Measurements from ENCODE around the gene GDF7. TPM values are rescaled to one million over a fixed set of nuclear protein-coding genes. Genes with fewer than 3 reads are reported as not detected.

GDF7 gene
- total and polyA plus RNA-seq, 4 donors = 0.89 to 7.2 (median 3.3) TPM

DNA sequence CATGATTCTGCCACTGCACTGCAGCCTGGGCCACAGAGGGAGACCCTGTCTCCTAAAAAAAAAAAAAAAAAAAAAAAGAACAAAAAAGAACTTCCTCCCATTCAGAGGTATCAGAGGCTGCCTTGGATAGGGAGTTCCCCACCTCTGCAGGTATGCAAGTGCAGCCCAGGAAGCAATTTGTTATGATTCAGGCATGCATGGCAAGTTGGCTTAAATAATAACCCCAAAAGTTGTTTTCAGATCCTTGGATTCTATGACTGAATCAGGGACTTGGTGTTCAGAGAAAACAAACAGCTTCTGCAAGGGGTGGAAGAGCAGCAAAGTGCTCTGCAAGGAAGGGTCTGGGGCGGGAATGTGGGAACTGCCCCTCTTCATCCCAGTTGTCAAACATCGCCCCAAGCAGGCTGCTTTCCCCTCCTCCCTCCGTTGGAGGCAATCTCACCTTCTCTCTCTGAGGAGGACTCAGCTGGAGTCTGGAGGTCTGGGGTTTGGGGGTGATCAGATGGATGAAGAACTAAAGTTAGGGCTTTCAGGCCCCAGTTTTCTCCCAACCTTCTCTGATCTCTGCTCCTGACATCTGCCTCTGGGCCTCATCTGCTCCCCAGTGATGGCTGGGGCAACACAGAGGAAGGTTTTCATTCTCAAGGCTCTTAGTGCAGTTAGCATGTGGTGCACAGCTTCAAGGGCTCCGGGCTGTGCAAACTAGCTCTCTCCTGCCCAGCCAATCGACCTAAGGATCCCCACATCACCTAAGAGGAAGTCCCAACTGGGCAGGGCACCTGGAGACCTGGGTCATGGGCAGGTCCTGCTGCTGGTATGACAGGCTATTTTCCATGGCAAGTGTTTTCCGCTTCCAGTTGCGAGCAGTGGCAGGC lies 3.5 kb upstream of the GDF7 start:
- peaks cover 4 to 24% (median 17%) of the 10 kb centered on the region in 4 donors for H3K4me1 ChIP-seq (ENCODE audit: control insufficient read depth in 4 of 4, insufficient read depth in 4 of 4, low read length in 3 of 4)
- WGBS = 73% methylated on average over 7 of the region's 7 CpGs
- no peaks in the 10 kb centered on the region for H3K36me3 ChIP-seq (ENCODE audit: control insufficient read depth in 4 of 4, insufficient read depth in 3 of 4, low read depth in 1 of 4, low read length in 3 of 4)
- H3K27me3 ChIP-seq (ENCODE audit: control insufficient read depth in 4 of 4, insufficient read depth in 4 of 4, low read length in 3 of 4) = no peaks in the 10 kb centered on the region
- no peak overlapping the region for H3K4me3 ChIP-seq (ENCODE audit: low read depth in 1 of 3, low read length in 3 of 3)
- H3K27ac ChIP-seq (ENCODE audit: low read depth in 1 of 2, low read length in 2 of 2) = no peak overlapping the region
- H3K9me3 ChIP-seq (ENCODE audit: control insufficient read depth in 4 of 4, low read length in 3 of 4) = no peaks in the 10 kb centered on the region
- no peak overlapping the region for H3K9ac ChIP-seq (ENCODE audit: low read depth in 1 of 2, low read length in 2 of 2)
- TF ChIP-seq, protein P1, sequence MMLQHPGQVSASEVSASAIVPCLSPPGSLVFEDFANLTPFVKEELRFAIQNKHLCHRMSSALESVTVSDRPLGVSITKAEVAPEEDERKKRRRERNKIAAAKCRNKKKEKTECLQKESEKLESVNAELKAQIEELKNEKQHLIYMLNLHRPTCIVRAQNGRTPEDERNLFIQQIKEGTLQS (IDR thresholded peaks at IDR 0.05) = no peak
- TF ChIP-seq HNF4G (IDR thresholded peaks at IDR 0.05) (no peak), JUND (IDR thresholded peaks at IDR 0.05) (no peak), FOXA2 (IDR thresholded peaks at IDR 0.05) (no peak), RAD21 (IDR thresholded peaks at IDR 0.05) (no peak), EGR1 (IDR thresholded peaks at IDR 0.05; ENCODE audit: low read depth in 2 of 2) (no peak)
- TF ChIP-seq, protein P2, sequence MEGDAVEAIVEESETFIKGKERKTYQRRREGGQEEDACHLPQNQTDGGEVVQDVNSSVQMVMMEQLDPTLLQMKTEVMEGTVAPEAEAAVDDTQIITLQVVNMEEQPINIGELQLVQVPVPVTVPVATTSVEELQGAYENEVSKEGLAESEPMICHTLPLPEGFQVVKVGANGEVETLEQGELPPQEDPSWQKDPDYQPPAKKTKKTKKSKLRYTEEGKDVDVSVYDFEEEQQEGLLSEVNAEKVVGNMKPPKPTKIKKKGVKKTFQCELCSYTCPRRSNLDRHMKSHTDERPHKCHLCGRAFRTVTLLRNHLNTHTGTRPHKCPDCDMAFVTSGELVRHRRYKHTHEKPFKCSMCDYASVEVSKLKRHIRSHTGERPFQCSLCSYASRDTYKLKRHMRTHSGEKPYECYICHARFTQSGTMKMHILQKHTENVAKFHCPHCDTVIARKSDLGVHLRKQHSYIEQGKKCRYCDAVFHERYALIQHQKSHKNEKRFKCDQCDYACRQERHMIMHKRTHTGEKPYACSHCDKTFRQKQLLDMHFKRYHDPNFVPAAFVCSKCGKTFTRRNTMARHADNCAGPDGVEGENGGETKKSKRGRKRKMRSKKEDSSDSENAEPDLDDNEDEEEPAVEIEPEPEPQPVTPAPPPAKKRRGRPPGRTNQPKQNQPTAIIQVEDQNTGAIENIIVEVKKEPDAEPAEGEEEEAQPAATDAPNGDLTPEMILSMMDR (IDR thresholded peaks at IDR 0.05; ENCODE audit: low read depth, low read length, missing input control) = no peak
- no peak for DNase-seq (ENCODE audit: low spot score)

DNA sequence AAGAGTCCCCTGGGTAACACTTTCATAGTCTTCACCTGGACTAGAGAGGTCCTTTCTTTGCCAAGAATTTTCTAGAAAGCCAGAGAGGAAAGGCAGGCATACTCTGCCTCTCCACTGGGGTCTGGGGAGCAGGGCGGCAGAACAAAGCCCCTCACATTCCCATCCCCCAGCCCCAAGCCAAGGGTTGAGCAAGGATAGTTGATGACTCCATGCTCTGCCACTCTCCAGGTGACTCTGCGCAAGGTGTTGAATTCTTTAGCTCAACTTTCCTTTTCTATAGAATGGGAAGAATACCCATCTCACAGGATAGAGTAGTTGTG lies 2.9 kb upstream of the GDF7 start:
- DNase-seq (ENCODE audit: low spot score) = no peak
- TF ChIP-seq RXRA (IDR thresholded peaks at IDR 0.05) (no peak), FOXA2 (IDR thresholded peaks at IDR 0.05) (no peak), SP1 (IDR thresholded peaks at IDR 0.05) (no peak), FOXA1 (IDR thresholded peaks at IDR 0.05) (no peak), NR2F2 (IDR thresholded peaks at IDR 0.05) (no peak), GABPA (IDR thresholded peaks at IDR 0.05 in 1 of 2, conservative IDR thresholded peaks at IDR 0.05 in 1 of 2) (no peak), HNF4G (IDR thresholded peaks at IDR 0.05) (no peak), YY1 (IDR thresholded peaks at IDR 0.05) (no peak)
- TF ChIP-seq, protein P3, sequence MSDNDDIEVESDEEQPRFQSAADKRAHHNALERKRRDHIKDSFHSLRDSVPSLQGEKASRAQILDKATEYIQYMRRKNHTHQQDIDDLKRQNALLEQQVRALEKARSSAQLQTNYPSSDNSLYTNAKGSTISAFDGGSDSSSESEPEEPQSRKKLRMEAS (IDR thresholded peaks at IDR 0.05) = no peak
- TF ChIP-seq, protein P4, sequence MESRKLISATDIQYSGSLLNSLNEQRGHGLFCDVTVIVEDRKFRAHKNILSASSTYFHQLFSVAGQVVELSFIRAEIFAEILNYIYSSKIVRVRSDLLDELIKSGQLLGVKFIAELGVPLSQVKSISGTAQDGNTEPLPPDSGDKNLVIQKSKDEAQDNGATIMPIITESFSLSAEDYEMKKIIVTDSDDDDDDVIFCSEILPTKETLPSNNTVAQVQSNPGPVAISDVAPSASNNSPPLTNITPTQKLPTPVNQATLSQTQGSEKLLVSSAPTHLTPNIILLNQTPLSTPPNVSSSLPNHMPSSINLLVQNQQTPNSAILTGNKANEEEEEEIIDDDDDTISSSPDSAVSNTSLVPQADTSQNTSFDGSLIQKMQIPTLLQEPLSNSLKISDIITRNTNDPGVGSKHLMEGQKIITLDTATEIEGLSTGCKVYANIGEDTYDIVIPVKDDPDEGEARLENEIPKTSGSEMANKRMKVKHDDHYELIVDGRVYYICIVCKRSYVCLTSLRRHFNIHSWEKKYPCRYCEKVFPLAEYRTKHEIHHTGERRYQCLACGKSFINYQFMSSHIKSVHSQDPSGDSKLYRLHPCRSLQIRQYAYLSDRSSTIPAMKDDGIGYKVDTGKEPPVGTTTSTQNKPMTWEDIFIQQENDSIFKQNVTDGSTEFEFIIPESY (IDR thresholded peaks at IDR 0.05) = no peak
- TF ChIP-seq, protein P1 (IDR thresholded peaks at IDR 0.05) = no peak
- TF ChIP-seq, protein P5, sequence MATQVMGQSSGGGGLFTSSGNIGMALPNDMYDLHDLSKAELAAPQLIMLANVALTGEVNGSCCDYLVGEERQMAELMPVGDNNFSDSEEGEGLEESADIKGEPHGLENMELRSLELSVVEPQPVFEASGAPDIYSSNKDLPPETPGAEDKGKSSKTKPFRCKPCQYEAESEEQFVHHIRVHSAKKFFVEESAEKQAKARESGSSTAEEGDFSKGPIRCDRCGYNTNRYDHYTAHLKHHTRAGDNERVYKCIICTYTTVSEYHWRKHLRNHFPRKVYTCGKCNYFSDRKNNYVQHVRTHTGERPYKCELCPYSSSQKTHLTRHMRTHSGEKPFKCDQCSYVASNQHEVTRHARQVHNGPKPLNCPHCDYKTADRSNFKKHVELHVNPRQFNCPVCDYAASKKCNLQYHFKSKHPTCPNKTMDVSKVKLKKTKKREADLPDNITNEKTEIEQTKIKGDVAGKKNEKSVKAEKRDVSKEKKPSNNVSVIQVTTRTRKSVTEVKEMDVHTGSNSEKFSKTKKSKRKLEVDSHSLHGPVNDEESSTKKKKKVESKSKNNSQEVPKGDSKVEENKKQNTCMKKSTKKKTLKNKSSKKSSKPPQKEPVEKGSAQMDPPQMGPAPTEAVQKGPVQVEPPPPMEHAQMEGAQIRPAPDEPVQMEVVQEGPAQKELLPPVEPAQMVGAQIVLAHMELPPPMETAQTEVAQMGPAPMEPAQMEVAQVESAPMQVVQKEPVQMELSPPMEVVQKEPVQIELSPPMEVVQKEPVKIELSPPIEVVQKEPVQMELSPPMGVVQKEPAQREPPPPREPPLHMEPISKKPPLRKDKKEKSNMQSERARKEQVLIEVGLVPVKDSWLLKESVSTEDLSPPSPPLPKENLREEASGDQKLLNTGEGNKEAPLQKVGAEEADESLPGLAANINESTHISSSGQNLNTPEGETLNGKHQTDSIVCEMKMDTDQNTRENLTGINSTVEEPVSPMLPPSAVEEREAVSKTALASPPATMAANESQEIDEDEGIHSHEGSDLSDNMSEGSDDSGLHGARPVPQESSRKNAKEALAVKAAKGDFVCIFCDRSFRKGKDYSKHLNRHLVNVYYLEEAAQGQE (IDR thresholded peaks at IDR 0.05) = no peak
- H3K4me3 ChIP-seq (ENCODE audit: low read depth in 1 of 3, low read length in 3 of 3) = no peak overlapping the region
- H3K9me3 ChIP-seq (ENCODE audit: control insufficient read depth in 4 of 4, low read length in 3 of 4) = no peaks in the 10 kb centered on the region
- H3K9ac ChIP-seq (ENCODE audit: low read depth in 1 of 2, low read length in 2 of 2) = no peak overlapping the region
- no peaks in the 10 kb centered on the region for H3K27me3 ChIP-seq (ENCODE audit: control insufficient read depth in 4 of 4, insufficient read depth in 4 of 4, low read length in 3 of 4)
- peaks cover 4 to 30% (median 20%) of the 10 kb centered on the region in 4 donors for H3K4me1 ChIP-seq (ENCODE audit: control insufficient read depth in 4 of 4, insufficient read depth in 4 of 4, low read length in 3 of 4)
- no peak overlapping the region for H3K27ac ChIP-seq (ENCODE audit: low read depth in 1 of 2, low read length in 2 of 2)
- no peaks in the 10 kb centered on the region for H3K36me3 ChIP-seq (ENCODE audit: control insufficient read depth in 4 of 4, insufficient read depth in 3 of 4, low read depth in 1 of 4, low read length in 3 of 4)
- 90% methylated on average over 2 of the region's 2 CpGs for WGBS
